HCT116 (cell line): ENCODE data around the gene FAM171A2. TPM values are rescaled to one million over a fixed set of nuclear protein-coding genes. Genes with fewer than 3 reads are reported as not detected.

ENCODE experiments used
- ATAC-seq: fragments of 200-7000 bp; cut with Tn5 transposase; 2 replicates; pipeline ENCODE4 v1.9.1; 2020; ENCODE audit warnings: mild to moderate bottlenecking, moderate library complexity
- BruUV-seq: library from RNA; stranded (reverse); fragments of 400-500 nt; replicated peaks from 2 replicates; lab custom pipeline; 2021; lab: Mats Ljungman, UMichigan
- CTCF ChIA-PET: fragments of 300-600 bp; sonication (Branson Sonifier 250); formaldehyde crosslinking; loops from one replicate; lab custom pipeline; 2021; ENCODE audit warnings: antibody characterized with exemption; lab: Charles Lee
- POLR2A ChIA-PET: fragments of 300-600, 350-600 bp; sonication (Branson Sonifier 250); formaldehyde crosslinking; loops from one replicate; lab custom pipeline; 2021; ENCODE audit warnings: antibody characterized with exemption; lab: Charles Lee
- RAD21 ChIA-PET, 2 experiments: fragments of 300-600 bp; sonication (Branson Sonifier 250); formaldehyde crosslinking; loops; one replicate each; lab custom pipeline; 2023; ENCODE audit warnings: low total read pairs in 2 of 2; ENCODE audit not compliant: uncharacterized antibody in 2 of 2, unreplicated experiment in 2 of 2, low non-redundant PET in 1 of 2; lab: Charles Lee
- DNase-seq: peaks from one replicate; pipeline ENCODE4 v3.0.0-alpha.2; 2010; ENCODE audit warnings: low read depth, low spot score
- H2AFZ ChIP-seq: fragments of 200-600 bp; shearing (Covaris generic), sonication (generic); 2 replicates; pipeline ENCODE4 v1.6.1; 2017; ENCODE audit warnings: low read depth, mixed run types, mixed read lengths, antibody characterized with exemption, low read length; ENCODE audit not compliant: poor library complexity, severe bottlenecking
- H3K27ac ChIP-seq: 2 replicates; pipeline ENCODE4 v1.5.1; 2012; ENCODE audit warnings: low read depth, low read length
- H3K27me3 ChIP-seq: fragments of 200-600 bp; sonication (generic); 2 replicates; pipeline ENCODE4 v1.6.1; 2016; ENCODE audit warnings: mixed run types, low read length, mixed read lengths; ENCODE audit not compliant: insufficient read depth
- H3K36me3 ChIP-seq, 2 experiments: fragments of 200-500 bp in 1 of 2; fragments of 200-600 bp in 1 of 2; sonication (Bioruptor generic) in 1 of 2; sonication (generic) in 1 of 2; 2 replicates each; pipeline versions ENCODE4 v1.5.1 to v1.6.1; 2014 to 2016; ENCODE audit warnings: low read length in 2 of 2, inconsistent platforms in 1 of 2, mixed read lengths in 1 of 2, mixed run types in 1 of 2; ENCODE audit not compliant: insufficient read depth in 2 of 2, control insufficient read depth in 1 of 2
- H3K4me1 ChIP-seq, 2 experiments: fragments of 200-600 bp in 1 of 2; sonication (generic) in 1 of 2; 2 replicates each; pipeline versions ENCODE4 v1.5.1 to v1.6.1; 2012 to 2017; ENCODE audit warnings: low read length in 2 of 2, inconsistent platforms in 1 of 2, mild to moderate bottlenecking in 1 of 2, mixed read lengths in 1 of 2, mixed run types in 1 of 2, moderate library complexity in 1 of 2; ENCODE audit not compliant: insufficient read depth in 2 of 2, control insufficient read depth in 1 of 2
- H3K4me2 ChIP-seq: fragments of 200-600 bp; sonication (generic); 2 replicates; pipeline ENCODE4 v1.6.1; 2017; ENCODE audit warnings: mixed run types, low read length, mixed read lengths
- H3K4me3 ChIP-seq, 2 experiments: fragments of 200-600 bp in 1 of 2; sonication (generic) in 1 of 2; replicated peaks in 1 of 2; 2 replicates each; pipeline ENCODE4 v1.5.1; 2011 to 2016; ENCODE audit warnings: low read length in 2 of 2, control low read depth in 1 of 2, low read depth in 1 of 2, mild to moderate bottlenecking in 1 of 2, mixed read lengths in 1 of 2, mixed run types in 1 of 2
- H3K79me2 ChIP-seq: fragments of 200-600 bp; sonication (generic); 2 replicates; pipeline ENCODE4 v1.6.1; 2017; ENCODE audit warnings: mild to moderate bottlenecking, mixed run types, low read length, moderate library complexity, mixed read lengths; ENCODE audit not compliant: insufficient read depth
- H3K9ac ChIP-seq: fragments of 200-600 bp; sonication (generic); 2 replicates; pipeline ENCODE4 v1.6.1; 2016; ENCODE audit warnings: low read length, mixed read lengths
- H3K9me2 ChIP-seq: fragments of 200-600 bp; sonication (generic), shearing (Covaris generic); 2 replicates; pipeline ENCODE4 v1.6.1; 2017; ENCODE audit warnings: mixed run types, mild to moderate bottlenecking, moderate library complexity; ENCODE audit not compliant: insufficient read depth
- H3K9me3 ChIP-seq, 2 experiments: fragments of 200-500 bp in 1 of 2; fragments of 200-600 bp in 1 of 2; sonication (Bioruptor generic) in 1 of 2; sonication (generic) in 1 of 2; 2 replicates each; pipeline ENCODE4 v1.6.1; 2014 to 2017; ENCODE audit warnings: low read length in 2 of 2, mixed read lengths in 2 of 2, inconsistent platforms in 1 of 2, low read depth in 1 of 2, mild to moderate bottlenecking in 1 of 2, mixed run types in 1 of 2, moderate library complexity in 1 of 2; ENCODE audit not compliant: control insufficient read depth in 1 of 2, insufficient read depth in 1 of 2
- H4K20me1 ChIP-seq: fragments of 200-600 bp; sonication (generic), shearing (Covaris generic); 2 replicates; pipeline ENCODE4 v1.6.1; 2017; ENCODE audit warnings: mixed run types, mild to moderate bottlenecking, moderate library complexity; ENCODE audit not compliant: insufficient read depth
- CBX3 ChIP-seq: IDR thresholded peaks from 2 replicates; pipeline ENCODE4 v1.6.1; 2012; ENCODE audit warnings: low read depth
- ELF1 ChIP-seq: IDR thresholded peaks from 2 replicates; pipeline ENCODE4 v1.6.1; 2012; ENCODE audit warnings: low read depth, borderline replicate concordance
- EZH2 ChIP-seq: fragments of 200-600 bp; sonication (generic); IDR thresholded peaks from 2 replicates; pipeline ENCODE4 v1.6.1; 2017; ENCODE audit warnings: antibody characterized with exemption, mixed run types
- EZH2phosphoT487 ChIP-seq: fragments of 200-600 bp; IDR thresholded peaks from 2 replicates; pipeline ENCODE4 v1.6.1; 2018; ENCODE audit warnings: antibody characterized with exemption, borderline replicate concordance
- POLR2A ChIP-seq: IDR thresholded peaks from 2 replicates; pipeline ENCODE4 v1.7.0; 2011; ENCODE audit warnings: borderline replicate concordance; ENCODE audit not compliant: insufficient read depth, insufficient read length; ENCODE audit errors: extremely low read depth
- POLR2AphosphoS5 ChIP-seq: IDR thresholded peaks from 2 replicates; pipeline ENCODE4 v1.6.1; 2011; ENCODE audit warnings: mild to moderate bottlenecking, low read depth, low read length, moderate library complexity
- RAD21 ChIP-seq: IDR thresholded peaks from 2 replicates; pipeline ENCODE4 v1.6.1; 2012; ENCODE audit warnings: low read depth, mild to moderate bottlenecking
- SIN3A ChIP-seq: IDR thresholded peaks from 2 replicates; pipeline ENCODE4 v1.6.1; 2012; ENCODE audit warnings: low read depth
- SRF ChIP-seq: IDR thresholded peaks from 2 replicates; pipeline ENCODE4 v1.6.1; 2012; ENCODE audit warnings: low read depth
- TCF7L2 ChIP-seq: IDR thresholded peaks from 2 replicates; pipeline ENCODE4 v1.7.0; 2011; ENCODE audit warnings: borderline replicate concordance, inconsistent platforms; ENCODE audit not compliant: insufficient read depth, insufficient read length; ENCODE audit errors: extremely low read depth
- YY1 ChIP-seq: IDR thresholded peaks from 2 replicates; pipeline ENCODE4 v1.6.1; 2011; ENCODE audit warnings: low read length, low read depth, moderate library complexity, mild to moderate bottlenecking; ENCODE audit not compliant: insufficient replicate concordance; ENCODE audit errors: extremely low read depth
- ZFX ChIP-seq: fragments of 450-650 bp; IDR thresholded peaks from 2 replicates; pipeline ENCODE4 v1.6.1; 2017
- ZNF274 ChIP-seq: fragments of 200-500 bp; sonication (Bioruptor generic); IDR thresholded peaks from 2 replicates; pipeline ENCODE4 v1.6.1; 2014; ENCODE audit warnings: mild to moderate bottlenecking, low read depth, low read length, inconsistent platforms
- intact Hi-C: fragments of 100-400 bp; cut with micrococcal nuclease; formaldehyde crosslinking; loops from 2 replicates; pipeline ENCODE4 v1.10.0; 2022
- total RNA-seq: library from RNA; stranded (reverse); gene quantifications from one replicate; pipeline ENCODE4 v1.2.1, GENCODE V29; 2021; ENCODE audit not compliant: unreplicated experiment
- TF ChIP-seq, protein P1 (sequence below): IDR thresholded peaks from 2 replicates; pipeline ENCODE4 v1.6.1; 2012
- TF ChIP-seq, protein P2 (sequence below), 3 experiments: fragments of 200-600 bp in 1 of 3; sonication (generic) in 1 of 3; IDR thresholded peaks in 2 of 3; conservative IDR thresholded peaks in 1 of 3; 2 replicates each; pipeline ENCODE4 v1.5.1; 2012 to 2017; ENCODE audit warnings: low read depth in 2 of 3, low read length in 2 of 3, antibody characterized with exemption in 1 of 3, borderline replicate concordance in 1 of 3, control low read depth in 1 of 3, mild to moderate bottlenecking in 1 of 3, mixed read lengths in 1 of 3, mixed run types in 1 of 3, moderate library complexity in 1 of 3; ENCODE audit not compliant: insufficient read depth in 1 of 3
- TF ChIP-seq, protein P3 (sequence below): IDR thresholded peaks from 2 replicates; pipeline ENCODE4 v1.6.1; 2012; ENCODE audit warnings: low read depth
- TF ChIP-seq, protein P4 (sequence below): IDR thresholded peaks from 2 replicates; pipeline ENCODE4 v1.6.1; 2012

Gene FAM171A2
- total RNA-seq, 1 experiment from 2014 or later, result 18.0 TPM

DNA sequence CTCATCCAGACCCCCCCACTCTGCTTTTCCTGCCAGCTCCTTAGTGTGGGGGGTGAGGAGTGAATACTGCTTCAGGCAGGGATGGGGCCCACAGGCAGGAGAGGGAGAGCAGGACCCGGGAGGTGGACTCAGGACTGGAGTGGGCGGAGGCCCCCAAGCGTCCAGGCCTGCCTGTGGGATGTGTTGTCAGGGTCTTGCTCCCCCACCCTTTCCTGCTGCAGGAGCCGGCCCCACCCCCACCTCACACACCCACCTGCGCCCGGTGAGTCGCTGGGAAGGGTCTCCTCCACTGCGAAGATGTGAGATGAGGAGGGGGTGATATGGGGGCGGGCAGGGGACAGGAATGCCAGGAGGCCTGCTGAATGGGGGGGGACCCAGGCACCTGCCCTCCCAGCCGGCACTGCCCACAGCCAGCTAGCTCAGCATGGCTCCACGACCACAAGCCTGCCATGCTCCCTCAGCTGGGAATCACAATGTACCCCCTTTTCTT is 1.1 kb downstream of the FAM171A2 start:
- TF ChIP-seq, protein P1, sequence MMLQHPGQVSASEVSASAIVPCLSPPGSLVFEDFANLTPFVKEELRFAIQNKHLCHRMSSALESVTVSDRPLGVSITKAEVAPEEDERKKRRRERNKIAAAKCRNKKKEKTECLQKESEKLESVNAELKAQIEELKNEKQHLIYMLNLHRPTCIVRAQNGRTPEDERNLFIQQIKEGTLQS, result no peak
- TF ChIP-seq TCF7L2 (no peak), CBX3 (no peak), YY1 (no peak), ELF1 (no peak), RAD21 (no peak), ZNF274 (no peak), POLR2A (no peak), POLR2AphosphoS5 (no peak), EZH2phosphoT487 (no peak), SRF (no peak), EZH2 (no peak), SIN3A (no peak), ZFX (no peak)
- TF ChIP-seq, protein P2, sequence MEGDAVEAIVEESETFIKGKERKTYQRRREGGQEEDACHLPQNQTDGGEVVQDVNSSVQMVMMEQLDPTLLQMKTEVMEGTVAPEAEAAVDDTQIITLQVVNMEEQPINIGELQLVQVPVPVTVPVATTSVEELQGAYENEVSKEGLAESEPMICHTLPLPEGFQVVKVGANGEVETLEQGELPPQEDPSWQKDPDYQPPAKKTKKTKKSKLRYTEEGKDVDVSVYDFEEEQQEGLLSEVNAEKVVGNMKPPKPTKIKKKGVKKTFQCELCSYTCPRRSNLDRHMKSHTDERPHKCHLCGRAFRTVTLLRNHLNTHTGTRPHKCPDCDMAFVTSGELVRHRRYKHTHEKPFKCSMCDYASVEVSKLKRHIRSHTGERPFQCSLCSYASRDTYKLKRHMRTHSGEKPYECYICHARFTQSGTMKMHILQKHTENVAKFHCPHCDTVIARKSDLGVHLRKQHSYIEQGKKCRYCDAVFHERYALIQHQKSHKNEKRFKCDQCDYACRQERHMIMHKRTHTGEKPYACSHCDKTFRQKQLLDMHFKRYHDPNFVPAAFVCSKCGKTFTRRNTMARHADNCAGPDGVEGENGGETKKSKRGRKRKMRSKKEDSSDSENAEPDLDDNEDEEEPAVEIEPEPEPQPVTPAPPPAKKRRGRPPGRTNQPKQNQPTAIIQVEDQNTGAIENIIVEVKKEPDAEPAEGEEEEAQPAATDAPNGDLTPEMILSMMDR (IDR thresholded peaks at IDR 0.05 in 2 of 3, conservative IDR thresholded peaks at IDR 0.05 in 1 of 3; ENCODE audit: borderline replicate concordance in 1 of 3, insufficient read depth in 1 of 3, low read depth in 2 of 3, low read length in 2 of 3), result no peak
- TF ChIP-seq, protein P3, sequence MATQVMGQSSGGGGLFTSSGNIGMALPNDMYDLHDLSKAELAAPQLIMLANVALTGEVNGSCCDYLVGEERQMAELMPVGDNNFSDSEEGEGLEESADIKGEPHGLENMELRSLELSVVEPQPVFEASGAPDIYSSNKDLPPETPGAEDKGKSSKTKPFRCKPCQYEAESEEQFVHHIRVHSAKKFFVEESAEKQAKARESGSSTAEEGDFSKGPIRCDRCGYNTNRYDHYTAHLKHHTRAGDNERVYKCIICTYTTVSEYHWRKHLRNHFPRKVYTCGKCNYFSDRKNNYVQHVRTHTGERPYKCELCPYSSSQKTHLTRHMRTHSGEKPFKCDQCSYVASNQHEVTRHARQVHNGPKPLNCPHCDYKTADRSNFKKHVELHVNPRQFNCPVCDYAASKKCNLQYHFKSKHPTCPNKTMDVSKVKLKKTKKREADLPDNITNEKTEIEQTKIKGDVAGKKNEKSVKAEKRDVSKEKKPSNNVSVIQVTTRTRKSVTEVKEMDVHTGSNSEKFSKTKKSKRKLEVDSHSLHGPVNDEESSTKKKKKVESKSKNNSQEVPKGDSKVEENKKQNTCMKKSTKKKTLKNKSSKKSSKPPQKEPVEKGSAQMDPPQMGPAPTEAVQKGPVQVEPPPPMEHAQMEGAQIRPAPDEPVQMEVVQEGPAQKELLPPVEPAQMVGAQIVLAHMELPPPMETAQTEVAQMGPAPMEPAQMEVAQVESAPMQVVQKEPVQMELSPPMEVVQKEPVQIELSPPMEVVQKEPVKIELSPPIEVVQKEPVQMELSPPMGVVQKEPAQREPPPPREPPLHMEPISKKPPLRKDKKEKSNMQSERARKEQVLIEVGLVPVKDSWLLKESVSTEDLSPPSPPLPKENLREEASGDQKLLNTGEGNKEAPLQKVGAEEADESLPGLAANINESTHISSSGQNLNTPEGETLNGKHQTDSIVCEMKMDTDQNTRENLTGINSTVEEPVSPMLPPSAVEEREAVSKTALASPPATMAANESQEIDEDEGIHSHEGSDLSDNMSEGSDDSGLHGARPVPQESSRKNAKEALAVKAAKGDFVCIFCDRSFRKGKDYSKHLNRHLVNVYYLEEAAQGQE, result no peak
- TF ChIP-seq, protein P4, sequence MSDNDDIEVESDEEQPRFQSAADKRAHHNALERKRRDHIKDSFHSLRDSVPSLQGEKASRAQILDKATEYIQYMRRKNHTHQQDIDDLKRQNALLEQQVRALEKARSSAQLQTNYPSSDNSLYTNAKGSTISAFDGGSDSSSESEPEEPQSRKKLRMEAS, result no peak
- Histone ChIP-seq H3K9ac (peak overlapping the region; percentile 74), H3K79me2 (no peaks in the 10 kb centered on the region), H3K9me3 (no peaks in the 10 kb centered on the region), H2AFZ (no peak overlapping the region), H3K9me2 (no peaks in the 10 kb centered on the region), H3K4me3 (peak overlapping the region; percentile 60 to 75), H3K36me3 (no peaks in the 10 kb centered on the region), H3K4me2 (peak overlapping the region; percentile 93), H4K20me1 (no peaks in the 10 kb centered on the region), H3K4me1 (peaks cover 7 to 27% of the 10 kb centered on the region in 2 experiments; a peak in 3 of 4 replicates), H3K27ac (no peak overlapping the region), H3K27me3 (no peaks in the 10 kb centered on the region)
- ATAC-seq (peak; percentile 9; the same call in 1 of the 2 replicates), DNase-seq (no peak)
- intact Hi-C loops, result loop anchor here (10.0 kb wide), 1 partner anchor 458 kb away; the partner anchor contains the start of gene MPP2
- no TSS peak for BruUV-seq
- ChIA-PET POLR2A (no interaction called here), RAD21 (no interaction called here), CTCF (interaction anchor here (1.0 to 2.1 kb wide), 9 partner anchors 14 to 424 kb away, joined by 3 to 12 read pairs (median 6); partner anchors contain the start of genes GRN and HROB)
